Heart left ventricle (tissue), 13 donors: ENCODE measurements around the gene IL12RB2.

Experiments used
- CTCF ChIP-seq, 12 donors: fragments of 200-600 bp; sonication (generic) in 4 of 12; IDR thresholded peaks; one replicate each; pipeline versions ENCODE4 v1.5.0 to v1.8.0; 2018 to 2022; ENCODE audit warnings: antibody characterized with exemption in 12 of 12, mild to moderate bottlenecking in 5 of 12
- POLR2A ChIP-seq, 2 donors: fragments of 450-650 bp; IDR thresholded peaks; one replicate each; pipeline ENCODE4 v1.6.1; 2017; ENCODE audit warnings: antibody characterized with exemption in 2 of 2, mild to moderate bottlenecking in 2 of 2, moderate library complexity in 2 of 2
- donor health status: ischemic (EF 13 %, LVEDD 7.1; RV severe dilation, severe dysfunction).
- donor health status: DM: no; HTN: yes; CAD: no.
- donor health status: DM: no; HTN: no; CAD: no.
- donor health status: ischemic (EF 25% LVEDD 6.9; RV normal size, moderate dysfunction).
- donor health status: ischemic (EF 25% LVEDD 5.7; RV mildly dilated, moderate dysfunction).
- donor health status: ischemic (EF 35%, LVEDD 5.7; RV mildly dilated, moderate dysfunction).
- donor health status: nonischemic (EF 11% LVEDD 7.7; RV severe dilation, severe dysfunction).
- donor health status: DM: yes; HTN: yes; CAD: no.
- donor health status: PGD.
- donor health status: ischemic (EF 29% LVEDD 5.4; RV normal size, mild dysfunction).
- donor health status: nonischemic (EF 23%, LVEDD 6.1; RV moderate dilation, normal function).

- no peak for TF ChIP-seq CTCF (IDR thresholded peaks at IDR 0.05)
- TF ChIP-seq POLR2A (IDR thresholded peaks at IDR 0.05): no peak
Observed at GRCh38 chr1:67317803-67318202, 10.1 kb downstream of the IL12RB2 start.
